DND-41 (cell line): ENCODE data around the gene CENPB.
A peak's percentile ranks its signal among the peaks of the same experiment; 100 is the strongest.

Source experiments
- ATAC-seq: fragments of 200-7000 bp; cut with Tn5 transposase; 3 replicates; pipeline ENCODE4 v1.9.1; 2021; ENCODE audit warnings: low read depth; ENCODE audit not compliant: insufficient read depth
- DNase-seq: peaks from one replicate; pipeline ENCODE4 v3.0.0-alpha.2; 2020
- H2AFZ ChIP-seq: 2 replicates; pipeline ENCODE4 v1.6.0; 2012; ENCODE audit warnings: low read depth, low read length
- H3K27ac ChIP-seq: 2 replicates; pipeline ENCODE4 v1.5.1; 2012; ENCODE audit warnings: low read length, inconsistent platforms
- H3K27me3 ChIP-seq: fragments of 200-600 bp; sonication (generic); 2 replicates; pipeline ENCODE4 v1.6.0; 2012; ENCODE audit warnings: low read length, mild to moderate bottlenecking, inconsistent platforms; ENCODE audit not compliant: insufficient read depth, poor library complexity
- H3K36me3 ChIP-seq: 2 replicates; pipeline ENCODE4 v1.5.1; 2012; ENCODE audit warnings: low read length, inconsistent platforms; ENCODE audit not compliant: insufficient read depth
- H3K4me1 ChIP-seq: 2 replicates; pipeline ENCODE4 v1.5.1; 2012; ENCODE audit warnings: mild to moderate bottlenecking, low read length; ENCODE audit not compliant: insufficient read depth
- H3K4me2 ChIP-seq: 2 replicates; pipeline ENCODE4 v1.6.0; 2012; ENCODE audit warnings: mild to moderate bottlenecking, moderate library complexity, low read length, inconsistent platforms; ENCODE audit not compliant: insufficient read depth
- H3K4me3 ChIP-seq, 2 experiments: fragments of 200-600 bp in 1 of 2; shearing (Covaris generic) in 1 of 2; 2 replicates each; pipeline ENCODE4 v1.5.1; 2012 to 2016; ENCODE audit warnings: inconsistent platforms in 2 of 2, low read length in 2 of 2, mild to moderate bottlenecking in 2 of 2, low read depth in 1 of 2, moderate library complexity in 1 of 2
- H3K79me2 ChIP-seq: 2 replicates; pipeline ENCODE4 v1.6.0; 2012; ENCODE audit warnings: low read length, inconsistent platforms; ENCODE audit not compliant: insufficient read depth
- H3K9ac ChIP-seq: 2 replicates; pipeline ENCODE4 v1.6.0; 2012; ENCODE audit warnings: low read depth, mild to moderate bottlenecking, inconsistent platforms, low read length, moderate library complexity
- H3K9me3 ChIP-seq: 2 replicates; pipeline ENCODE4 v1.5.1; 2012; ENCODE audit warnings: low read length, moderate library complexity, mild to moderate bottlenecking, inconsistent platforms; ENCODE audit not compliant: insufficient read depth, severe bottlenecking
- H4K20me1 ChIP-seq: 2 replicates; pipeline ENCODE4 v1.6.0; 2012; ENCODE audit warnings: low read length; ENCODE audit not compliant: insufficient read depth
- CTCF ChIP-seq: IDR thresholded peaks from 2 replicates; pipeline ENCODE4 v1.5.1; 2012; ENCODE audit warnings: borderline replicate concordance, low read length, moderate library complexity, mild to moderate bottlenecking; ENCODE audit not compliant: poor library complexity, severe bottlenecking; ENCODE audit errors: extremely low read depth
- EZH2 ChIP-seq: IDR thresholded peaks from 3 replicates; pipeline ENCODE4 v1.6.1; 2012; ENCODE audit warnings: borderline replicate concordance, low read depth, mild to moderate bottlenecking, moderate library complexity, low read length, inconsistent platforms; ENCODE audit not compliant: severe bottlenecking

Gene CENPB

GRCh38 chr20:3811467-3812258 is 25.1 kb upstream of the CENPB start:
- peak overlapping the region; percentile 59 for H3K9ac ChIP-seq
- ATAC-seq = peak; percentile 93

DNA sequence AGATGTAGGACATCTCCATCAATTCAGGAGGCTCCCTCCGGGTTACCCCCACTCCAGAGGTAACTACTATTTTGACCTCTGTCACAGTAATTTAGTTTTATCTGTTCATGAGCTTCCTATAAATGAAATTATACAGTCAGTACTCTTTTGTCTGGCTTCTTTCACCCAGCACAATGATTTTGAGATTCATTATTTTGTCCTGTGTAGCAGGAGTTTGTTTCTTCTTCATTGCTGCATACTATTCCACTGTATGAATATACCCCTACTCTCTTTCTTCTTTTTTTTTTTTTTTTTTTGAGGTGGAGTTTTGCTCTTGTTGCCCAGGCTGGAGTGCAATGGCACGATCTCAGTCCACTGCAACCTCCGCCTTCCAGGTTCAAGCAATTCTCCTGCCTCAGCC is 22.0 kb upstream of the CENPB start:
- H3K9ac ChIP-seq = no peak overlapping the region
- ATAC-seq (no peak), DNase-seq (no peak)
- no peak overlapping the region for H3K27ac ChIP-seq
- no peaks in the 10 kb centered on the region for H3K79me2 ChIP-seq
- no peak for TF ChIP-seq EZH2
- H3K4me3 ChIP-seq = no peak overlapping the region
- H3K9me3 ChIP-seq = no peaks in the 10 kb centered on the region
- peaks cover 25% of the 10 kb centered on the region for H3K4me1 ChIP-seq
- no peak overlapping the region for H2AFZ ChIP-seq
- peaks cover 6% of the 10 kb centered on the region; the same call in 1 of the 2 replicates for H4K20me1 ChIP-seq
- H3K27me3 ChIP-seq = no peaks in the 10 kb centered on the region
- no peak overlapping the region for H3K4me2 ChIP-seq
- peaks cover 27% of the 10 kb centered on the region for H3K36me3 ChIP-seq

More at GRCh38 chr20:3811467-3812258, 25.1 kb upstream of the CENPB start:
- Histone ChIP-seq H3K4me2 (peak overlapping the region; percentile 67), H3K4me1 (peaks cover 43% of the 10 kb centered on the region), H3K36me3 (no peaks in the 10 kb centered on the region), H2AFZ (peak overlapping the region; percentile 73), H3K27me3 (no peaks in the 10 kb centered on the region), H3K79me2 (no peaks in the 10 kb centered on the region), H4K20me1 (no peaks in the 10 kb centered on the region), H3K9me3 (no peaks in the 10 kb centered on the region), H3K27ac (peak overlapping the region; percentile 91), H3K4me3 (peak overlapping the region; percentile 14 to 54; a peak in 3 of 4 replicates)
- DNase-seq = peak; percentile 96
- no peak for TF ChIP-seq EZH2
- no peak for TF ChIP-seq CTCF

DNA sequence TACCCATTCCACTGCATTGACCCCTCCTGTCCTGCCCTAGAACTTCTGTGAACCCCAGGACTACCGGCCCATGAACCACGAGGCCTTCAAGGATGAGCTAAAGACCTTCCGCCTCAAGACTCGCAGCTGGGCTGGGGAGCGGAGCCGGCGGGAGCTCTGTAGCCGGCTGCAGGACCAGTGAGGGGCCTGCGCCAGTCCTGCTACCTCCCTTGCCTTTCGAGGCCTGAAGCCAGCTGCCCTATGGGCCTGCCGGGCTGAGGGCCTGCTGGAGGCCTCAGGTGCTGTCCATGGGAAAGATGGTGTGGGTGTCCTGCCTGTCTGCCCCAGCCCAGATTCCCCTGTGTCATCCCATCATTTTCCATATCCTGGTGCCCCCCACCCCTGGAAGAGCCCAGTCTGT is 18.2 kb upstream of the CENPB start:
- Histone ChIP-seq H3K4me3 (no peak overlapping the region), H3K27ac (no peak overlapping the region), H3K9ac (no peak overlapping the region), H3K4me1 (peaks cover 8% of the 10 kb centered on the region), H4K20me1 (peaks cover 21% of the 10 kb centered on the region), H2AFZ (no peak overlapping the region), H3K79me2 (peaks cover 8% of the 10 kb centered on the region), H3K27me3 (no peaks in the 10 kb centered on the region), H3K4me2 (no peak overlapping the region), H3K9me3 (no peaks in the 10 kb centered on the region), H3K36me3 (peaks cover 65% of the 10 kb centered on the region)
- DNase-seq (no peak), ATAC-seq (no peak)
- TF ChIP-seq CTCF = no peak
- no peak for TF ChIP-seq EZH2

DNA sequence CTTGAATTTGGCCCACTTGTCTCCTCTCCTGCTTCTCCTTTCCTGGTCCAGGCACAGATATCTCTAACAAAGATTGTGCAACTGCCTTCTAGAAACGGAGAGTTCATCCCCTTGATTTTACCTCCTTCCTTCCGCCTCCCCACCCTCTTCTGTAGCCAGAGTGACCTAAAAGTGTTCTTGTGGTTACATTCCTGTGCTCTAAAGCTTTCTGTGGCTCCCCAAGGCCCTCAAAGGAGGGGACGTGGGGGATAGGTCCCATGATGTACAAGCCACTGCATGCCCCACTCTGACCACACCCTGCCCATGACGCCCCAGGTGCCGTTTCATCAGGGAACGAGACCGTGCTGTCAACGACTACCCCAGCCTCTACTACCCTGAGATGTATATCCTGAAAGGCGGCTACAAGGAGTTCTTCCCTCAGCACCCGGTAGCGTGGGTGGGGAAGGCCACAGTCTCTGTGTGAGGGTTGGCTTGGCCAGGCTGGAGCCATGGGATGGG is 17.8 kb upstream of the CENPB start:
- no peak for ATAC-seq
- Histone ChIP-seq H3K4me3 (no peak overlapping the region), H4K20me1 (peaks cover 24% of the 10 kb centered on the region), H3K4me2 (no peak overlapping the region), H2AFZ (no peak overlapping the region), H3K4me1 (peaks cover 13% of the 10 kb centered on the region), H3K79me2 (peaks cover 12% of the 10 kb centered on the region), H3K9me3 (no peaks in the 10 kb centered on the region), H3K9ac (no peak overlapping the region), H3K36me3 (peaks cover 69% of the 10 kb centered on the region), H3K27ac (no peak overlapping the region), H3K27me3 (no peaks in the 10 kb centered on the region)
- no peak for DNase-seq
- TF ChIP-seq EZH2 (no peak), CTCF (no peak)
